HEK293 (cell line): ENCODE results near the gene ARHGAP26.

Experiments
- CTCF ChIA-PET: fragments of 350-600 bp; formaldehyde crosslinking; extraction: SDS; loops from one replicate; lab custom pipeline; 2021; ENCODE audit warnings: antibody characterized with exemption; lab: Yijun Ruan, JAX
- POLR2A ChIA-PET: fragments of 300-600 bp; formaldehyde crosslinking; extraction: SDS; loops from one replicate; lab custom pipeline; 2020; ENCODE audit warnings: antibody characterized with exemption, inconsistent platforms; lab: Yijun Ruan, JAX
- H3K27ac ChIP-seq: fragments of 200-500 bp; sonication (Bioruptor generic); 2 replicates; pipeline ENCODE4 v1.5.1; 2014; ENCODE audit warnings: low read depth, low read length, control low read depth, inconsistent platforms; ENCODE audit errors: extremely low read depth
- H3K36me3 ChIP-seq, 2 experiments: fragments of 200-500 bp in 1 of 2; sonication (Bioruptor generic) in 1 of 2; 1 replicate in 1 of 2; 2 replicates in 1 of 2; pipeline ENCODE4 v1.5.1; 2014 to 2017; ENCODE audit warnings: inconsistent platforms in 2 of 2, low read length in 2 of 2; ENCODE audit not compliant: control insufficient read depth in 2 of 2, insufficient read depth in 1 of 2
- H3K4me1 ChIP-seq: fragments of 200-500 bp; sonication (Bioruptor generic); 2 replicates; pipeline ENCODE4 v1.5.1; 2014; ENCODE audit warnings: mild to moderate bottlenecking, low read length, inconsistent platforms; ENCODE audit not compliant: control insufficient read depth, insufficient read depth
- H3K4me3 ChIP-seq: 2 replicates; pipeline ENCODE4 v1.5.1; 2011; ENCODE audit warnings: low read depth, mild to moderate bottlenecking, control low read depth, low read length, moderate library complexity
- H3K9me3 ChIP-seq: fragments of 200-500 bp; sonication (Bioruptor generic); 2 replicates; pipeline ENCODE4 v1.5.1; 2014; ENCODE audit warnings: low read depth, low read length, inconsistent platforms; ENCODE audit not compliant: control insufficient read depth, insufficient read depth
- EGR2 ChIP-seq: fragments of 450-650 bp; formaldehyde crosslinking; IDR thresholded peaks from 2 replicates; pipeline ENCODE4 v1.5.1; 2016; ENCODE audit warnings: low read depth, missing biosample characterization, missing genetic modification characterization
- GLI4 ChIP-seq: fragments of 450-650 bp; formaldehyde crosslinking; IDR thresholded peaks from 2 replicates; pipeline ENCODE4 v1.5.1; 2016; ENCODE audit warnings: missing biosample characterization, missing genetic modification characterization
- HOXD13 ChIP-seq: sonication (generic); formaldehyde crosslinking; IDR thresholded peaks from 2 replicates; pipeline ENCODE4 v1.8.0; 2022; ENCODE audit warnings: missing genetic modification reagents, borderline replicate concordance
- KLF1 ChIP-seq: fragments of 450-650 bp; formaldehyde crosslinking; IDR thresholded peaks from 2 replicates; pipeline ENCODE4 v1.5.1; 2016; ENCODE audit warnings: missing biosample characterization, missing genetic modification characterization
- MEIS1 ChIP-seq: sonication (generic); formaldehyde crosslinking; IDR thresholded peaks from 2 replicates; pipeline ENCODE4 v1.8.1; 2022; ENCODE audit warnings: missing genetic modification reagents, mild to moderate bottlenecking, borderline replicate concordance
- OSR2 ChIP-seq: fragments of 450-650 bp; formaldehyde crosslinking; IDR thresholded peaks from 2 replicates; pipeline ENCODE4 v1.5.1; 2016; ENCODE audit warnings: missing biosample characterization, missing genetic modification characterization
- SP2 ChIP-seq: fragments of 450-650 bp; formaldehyde crosslinking; IDR thresholded peaks from 2 replicates; pipeline ENCODE4 v1.5.1; 2016; ENCODE audit warnings: missing biosample characterization, missing genetic modification characterization
- SP3 ChIP-seq: fragments of 450-650 bp; formaldehyde crosslinking; IDR thresholded peaks from 2 replicates; pipeline ENCODE4 v1.5.1; 2016; ENCODE audit warnings: missing biosample characterization, missing genetic modification characterization
- SP7 ChIP-seq: fragments of 450-650 bp; formaldehyde crosslinking; IDR thresholded peaks from 2 replicates; pipeline ENCODE4 v1.5.1; 2016; ENCODE audit warnings: missing biosample characterization, missing genetic modification characterization
- ZBTB26 ChIP-seq: fragments of 450-650 bp; formaldehyde crosslinking; optimal IDR thresholded peaks from 2 replicates; pipeline ENCODE3; 2016; ENCODE audit warnings: missing biosample characterization, mild to moderate bottlenecking, missing genetic modification characterization
- ZBTB48 ChIP-seq: fragments of 450-650 bp; formaldehyde crosslinking; IDR thresholded peaks from 2 replicates; pipeline ENCODE4 v1.5.1; 2016; ENCODE audit warnings: missing biosample characterization, missing genetic modification characterization
- ZFHX2 ChIP-seq: fragments of 450-650 bp; formaldehyde crosslinking; conservative IDR thresholded peaks from 2 replicates; pipeline ENCODE4 v1.5.1; 2016; ENCODE audit warnings: missing biosample characterization, missing genetic modification characterization
- ZFP3 ChIP-seq: fragments of 450-650 bp; formaldehyde crosslinking; IDR thresholded peaks from 2 replicates; pipeline ENCODE4 v1.5.1; 2016; ENCODE audit warnings: low read depth, missing biosample characterization, missing genetic modification characterization
- ZNF202 ChIP-seq: fragments of 450-650 bp; formaldehyde crosslinking; IDR thresholded peaks from 2 replicates; pipeline ENCODE4 v1.5.1; 2016; ENCODE audit warnings: missing biosample characterization, missing genetic modification characterization, borderline replicate concordance
- ZNF24 ChIP-seq: fragments of 450-650 bp; formaldehyde crosslinking; IDR thresholded peaks from 2 replicates; pipeline ENCODE4 v1.5.1; 2016; ENCODE audit warnings: missing biosample characterization, missing genetic modification characterization
- ZNF366 ChIP-seq: fragments of 450-650 bp; formaldehyde crosslinking; conservative IDR thresholded peaks from 2 replicates; pipeline ENCODE4 v1.5.1; 2016; ENCODE audit warnings: missing biosample characterization, missing genetic modification characterization
- ZNF37A ChIP-seq: fragments of 450-650 bp; IDR thresholded peaks from 2 replicates; pipeline ENCODE4 v1.5.1; 2018; ENCODE audit warnings: missing biosample characterization, missing genetic modification characterization
- ZNF426 ChIP-seq: fragments of 450-650 bp; formaldehyde crosslinking; IDR thresholded peaks from 2 replicates; pipeline ENCODE4 v1.5.1; 2017; ENCODE audit warnings: missing biosample characterization, missing genetic modification characterization, mild to moderate bottlenecking, inconsistent platforms, moderate library complexity
- ZNF670 ChIP-seq: fragments of 450-650 bp; formaldehyde crosslinking; IDR thresholded peaks from 2 replicates; pipeline ENCODE4 v1.5.1; 2016; ENCODE audit warnings: missing biosample characterization, missing genetic modification characterization, low read depth
- TF ChIP-seq, protein P1 (sequence below): fragments of 450-650 bp; formaldehyde crosslinking; IDR thresholded peaks from 2 replicates; pipeline ENCODE4 v1.5.1; 2016; ENCODE audit warnings: missing biosample characterization, missing genetic modification characterization
- TF ChIP-seq, protein P2 (sequence below): fragments of 450-650 bp; formaldehyde crosslinking; IDR thresholded peaks from 2 replicates; pipeline ENCODE4 v1.5.1; 2016; ENCODE audit warnings: missing biosample characterization, missing genetic modification characterization
- TF ChIP-seq, protein P3 (sequence below): fragments of 450-650 bp; formaldehyde crosslinking; conservative IDR thresholded peaks from 2 replicates; pipeline ENCODE4 v1.5.1; 2016; ENCODE audit warnings: low read depth, missing biosample characterization, missing genetic modification characterization
- TF ChIP-seq, protein P4 (sequence below): fragments of 450-650 bp; formaldehyde crosslinking; IDR thresholded peaks from 2 replicates; pipeline ENCODE4 v1.5.1; 2016; ENCODE audit warnings: missing biosample characterization, missing genetic modification characterization

ARHGAP26 gene

DNA sequence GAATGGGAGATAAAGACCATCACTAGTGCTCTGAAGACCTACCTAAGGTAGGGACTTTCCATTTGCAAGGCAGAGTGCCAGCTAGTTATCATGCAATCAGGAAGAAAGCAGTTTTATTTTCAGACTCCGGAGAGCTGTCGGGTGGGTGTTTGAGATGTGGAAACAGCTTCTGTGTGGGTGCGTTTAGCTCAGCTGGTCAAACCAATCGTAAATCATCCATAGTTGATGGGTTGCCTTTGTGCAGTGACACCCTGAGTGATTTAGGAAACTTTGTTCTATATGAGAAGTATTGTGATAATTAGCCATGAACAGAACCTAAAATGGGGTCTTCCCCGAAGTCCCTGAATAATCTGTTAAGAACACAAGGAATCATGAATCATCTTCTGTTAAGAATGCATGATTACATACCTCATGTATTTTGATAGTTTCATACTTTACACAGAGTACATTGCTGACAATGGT, 284.3 kb downstream of the ARHGAP26 start:
- Histone ChIP-seq H3K9me3 (no peaks in the 10 kb centered on the region), H3K4me3 (no peak overlapping the region), H3K4me1 (peaks cover 33% of the 10 kb centered on the region), H3K36me3 (no peaks in the 10 kb centered on the region)
- ChIA-PET CTCF (interaction anchor here (1.6 kb wide), 1 partner anchor 36 kb away, joined by 6 read pairs; no protein-coding TSS in a partner anchor), POLR2A (no interaction called here)
- no peak for TF ChIP-seq ZFP3 (tag by site-specific recombination)
- peak; percentile 67; the same call in 1 of the 2 replicates for TF ChIP-seq MEIS1 (CRISPR knock-in tag)
- peak; percentile 77 for TF ChIP-seq OSR2 (tag by site-specific recombination)
- 0 out of 2 replicates have a peak, but pooled peaks have one; percentile 11 for TF ChIP-seq ZNF366 (tag by site-specific recombination)
- TF ChIP-seq, protein P1, sequence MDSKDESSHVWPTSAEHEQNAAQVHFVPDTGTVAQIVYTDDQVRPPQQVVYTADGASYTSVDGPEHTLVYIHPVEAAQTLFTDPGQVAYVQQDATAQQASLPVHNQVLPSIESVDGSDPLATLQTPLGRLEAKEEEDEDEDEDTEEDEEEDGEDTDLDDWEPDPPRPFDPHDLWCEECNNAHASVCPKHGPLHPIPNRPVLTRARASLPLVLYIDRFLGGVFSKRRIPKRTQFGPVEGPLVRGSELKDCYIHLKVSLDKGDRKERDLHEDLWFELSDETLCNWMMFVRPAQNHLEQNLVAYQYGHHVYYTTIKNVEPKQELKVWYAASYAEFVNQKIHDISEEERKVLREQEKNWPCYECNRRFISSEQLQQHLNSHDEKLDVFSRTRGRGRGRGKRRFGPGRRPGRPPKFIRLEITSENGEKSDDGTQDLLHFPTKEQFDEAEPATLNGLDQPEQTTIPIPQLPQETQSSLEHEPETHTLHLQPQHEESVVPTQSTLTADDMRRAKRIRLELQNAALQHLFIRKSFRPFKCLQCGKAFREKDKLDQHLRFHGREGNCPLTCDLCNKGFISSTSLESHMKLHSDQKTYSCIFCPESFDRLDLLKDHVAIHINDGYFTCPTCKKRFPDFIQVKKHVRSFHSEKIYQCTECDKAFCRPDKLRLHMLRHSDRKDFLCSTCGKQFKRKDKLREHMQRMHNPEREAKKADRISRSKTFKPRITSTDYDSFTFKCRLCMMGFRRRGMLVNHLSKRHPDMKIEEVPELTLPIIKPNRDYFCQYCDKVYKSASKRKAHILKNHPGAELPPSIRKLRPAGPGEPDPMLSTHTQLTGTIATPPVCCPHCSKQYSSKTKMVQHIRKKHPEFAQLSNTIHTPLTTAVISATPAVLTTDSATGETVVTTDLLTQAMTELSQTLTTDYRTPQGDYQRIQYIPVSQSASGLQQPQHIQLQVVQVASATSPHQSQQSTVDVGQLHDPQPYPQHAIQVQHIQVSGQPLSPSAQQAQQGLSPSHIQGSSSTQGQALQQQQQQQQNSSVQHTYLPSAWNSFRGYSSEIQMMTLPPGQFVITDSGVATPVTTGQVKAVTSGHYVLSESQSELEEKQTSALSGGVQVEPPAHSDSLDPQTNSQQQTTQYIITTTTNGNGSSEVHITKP (tag by site-specific recombination), result peak; percentile 42
- peak; percentile 50; the same call in 1 of the 2 replicates for TF ChIP-seq SP7 (tag by site-specific recombination)
- peak; percentile 95 for TF ChIP-seq ZFHX2 (tag by site-specific recombination)
- TF ChIP-seq ZNF202 (tag by site-specific recombination), result no peak
- TF ChIP-seq EGR2, result peak; percentile 86
- TF ChIP-seq, all 188 proteins: peak for 7
- no peak overlapping the region for H3K27ac ChIP-seq

- H3K9me3 ChIP-seq, result no peaks in the 10 kb centered on the region
- H3K36me3 ChIP-seq, result no peaks in the 10 kb centered on the region
- no peak overlapping the region for H3K27ac ChIP-seq
- POLR2A ChIA-PET, result interaction anchor here (0.5 kb wide), 1 partner anchor 179 kb away, joined by 4 read pairs; no protein-coding TSS in a partner anchor
- CTCF ChIA-PET, result no interaction called here
- H3K4me1 ChIP-seq, result peaks cover 36% of the 10 kb centered on the region
- H3K4me3 ChIP-seq, result no peak overlapping the region
- TF ChIP-seq, protein P2, sequence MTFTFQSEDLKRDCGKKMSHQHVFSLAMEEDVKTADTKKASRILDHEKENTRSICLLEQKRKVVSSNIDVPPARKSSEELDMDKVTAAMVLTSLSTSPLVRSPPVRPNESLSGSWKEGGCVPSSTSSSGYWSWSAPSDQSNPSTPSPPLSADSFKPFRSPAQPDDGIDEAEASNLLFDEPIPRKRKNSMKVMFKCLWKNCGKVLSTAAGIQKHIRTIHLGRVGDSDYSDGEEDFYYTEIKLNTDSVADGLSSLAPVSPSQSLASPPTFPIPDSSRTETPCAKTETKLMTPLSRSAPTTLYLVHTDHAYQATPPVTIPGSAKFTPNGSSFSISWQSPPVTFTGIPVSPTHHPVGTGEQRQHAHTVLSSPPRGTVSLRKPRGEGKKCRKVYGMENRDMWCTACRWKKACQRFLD (tag by site-specific recombination), result no peak
- TF ChIP-seq ZBTB26, result no peak
- TF ChIP-seq, protein P3, sequence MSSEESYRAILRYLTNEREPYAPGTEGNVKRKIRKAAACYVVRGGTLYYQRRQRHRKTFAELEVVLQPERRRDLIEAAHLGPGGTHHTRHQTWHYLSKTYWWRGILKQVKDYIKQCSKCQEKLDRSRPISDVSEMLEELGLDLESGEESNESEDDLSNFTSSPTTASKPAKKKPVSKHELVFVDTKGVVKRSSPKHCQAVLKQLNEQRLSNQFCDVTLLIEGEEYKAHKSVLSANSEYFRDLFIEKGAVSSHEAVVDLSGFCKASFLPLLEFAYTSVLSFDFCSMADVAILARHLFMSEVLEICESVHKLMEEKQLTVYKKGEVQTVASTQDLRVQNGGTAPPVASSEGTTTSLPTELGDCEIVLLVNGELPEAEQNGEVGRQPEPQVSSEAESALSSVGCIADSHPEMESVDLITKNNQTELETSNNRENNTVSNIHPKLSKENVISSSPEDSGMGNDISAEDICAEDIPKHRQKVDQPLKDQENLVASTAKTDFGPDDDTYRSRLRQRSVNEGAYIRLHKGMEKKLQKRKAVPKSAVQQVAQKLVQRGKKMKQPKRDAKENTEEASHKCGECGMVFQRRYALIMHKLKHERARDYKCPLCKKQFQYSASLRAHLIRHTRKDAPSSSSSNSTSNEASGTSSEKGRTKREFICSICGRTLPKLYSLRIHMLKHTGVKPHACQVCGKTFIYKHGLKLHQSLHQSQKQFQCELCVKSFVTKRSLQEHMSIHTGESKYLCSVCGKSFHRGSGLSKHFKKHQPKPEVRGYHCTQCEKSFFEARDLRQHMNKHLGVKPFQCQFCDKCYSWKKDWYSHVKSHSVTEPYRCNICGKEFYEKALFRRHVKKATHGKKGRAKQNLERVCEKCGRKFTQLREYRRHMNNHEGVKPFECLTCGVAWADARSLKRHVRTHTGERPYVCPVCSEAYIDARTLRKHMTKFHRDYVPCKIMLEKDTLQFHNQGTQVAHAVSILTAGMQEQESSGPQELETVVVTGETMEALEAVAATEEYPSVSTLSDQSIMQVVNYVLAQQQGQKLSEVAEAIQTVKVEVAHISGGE (tag by site-specific recombination), result no peak
- no peak for TF ChIP-seq ZNF670 (tag by site-specific recombination)
- TF ChIP-seq GLI4 (tag by site-specific recombination), result no peak
- TF ChIP-seq HOXD13 (CRISPR knock-in tag), result no peak
- no peak for TF ChIP-seq ZNF37A (tag by site-specific recombination)
- TF ChIP-seq ZNF426 (tag by site-specific recombination), result no peak
- TF ChIP-seq ZNF24, result no peak
- TF ChIP-seq, protein P4, sequence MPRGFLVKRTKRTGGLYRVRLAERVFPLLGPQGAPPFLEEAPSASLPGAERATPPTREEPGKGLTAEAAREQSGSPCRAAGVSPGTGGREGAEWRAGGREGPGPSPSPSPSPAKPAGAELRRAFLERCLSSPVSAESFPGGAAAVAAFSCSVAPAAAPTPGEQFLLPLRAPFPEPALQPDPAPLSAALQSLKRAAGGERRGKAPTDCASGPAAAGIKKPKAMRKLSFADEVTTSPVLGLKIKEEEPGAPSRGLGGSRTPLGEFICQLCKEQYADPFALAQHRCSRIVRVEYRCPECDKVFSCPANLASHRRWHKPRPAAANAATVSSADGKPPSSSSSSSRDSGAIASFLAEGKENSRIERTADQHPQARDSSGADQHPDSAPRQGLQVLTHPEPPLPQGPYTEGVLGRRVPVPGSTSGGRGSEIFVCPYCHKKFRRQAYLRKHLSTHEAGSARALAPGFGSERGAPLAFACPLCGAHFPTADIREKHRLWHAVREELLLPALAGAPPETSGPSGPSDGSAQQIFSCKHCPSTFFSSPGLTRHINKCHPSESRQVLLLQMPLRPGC (tag by site-specific recombination), result no peak
- TF ChIP-seq ZBTB48 (tag by site-specific recombination), result no peak
- TF ChIP-seq SP2 (tag by site-specific recombination), result no peak
- no peak for TF ChIP-seq SP3
- TF ChIP-seq KLF1, result no peak
These were observed 285.6 kb downstream of the ARHGAP26 start for GRCh38 chr5:143055596-143056338.
